HG02885 (cell line): ENCODE measurements around the gene PKP2.

Experiments
- ATAC-seq: cut with Tn5 transposase; IDR thresholded peaks from one replicate; pipeline ENCODE4 v1.9.1; 2021; ENCODE audit warnings: mild to moderate bottlenecking; ENCODE audit not compliant: unreplicated experiment, poor library complexity

Gene PKP2

DNA sequence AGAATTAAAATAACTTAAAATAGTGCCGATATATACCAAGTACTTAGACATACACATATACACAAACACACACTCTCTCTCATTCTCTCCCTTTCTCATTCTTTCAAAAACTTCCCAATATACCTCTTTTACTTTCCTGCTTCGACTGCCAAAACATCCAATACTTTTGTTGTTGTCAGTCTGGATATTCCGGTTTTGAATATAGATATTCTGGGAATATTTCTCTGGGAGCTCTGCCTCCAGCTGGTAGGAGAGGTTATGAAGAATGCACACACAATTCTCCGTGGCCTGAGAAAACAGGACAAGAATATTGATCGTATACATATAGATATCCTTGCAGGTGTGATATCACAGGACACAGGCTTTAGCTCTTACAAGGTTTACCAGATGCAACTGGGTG lies 74.2 kb downstream of the PKP2 start:
- no peak for ATAC-seq

DNA sequence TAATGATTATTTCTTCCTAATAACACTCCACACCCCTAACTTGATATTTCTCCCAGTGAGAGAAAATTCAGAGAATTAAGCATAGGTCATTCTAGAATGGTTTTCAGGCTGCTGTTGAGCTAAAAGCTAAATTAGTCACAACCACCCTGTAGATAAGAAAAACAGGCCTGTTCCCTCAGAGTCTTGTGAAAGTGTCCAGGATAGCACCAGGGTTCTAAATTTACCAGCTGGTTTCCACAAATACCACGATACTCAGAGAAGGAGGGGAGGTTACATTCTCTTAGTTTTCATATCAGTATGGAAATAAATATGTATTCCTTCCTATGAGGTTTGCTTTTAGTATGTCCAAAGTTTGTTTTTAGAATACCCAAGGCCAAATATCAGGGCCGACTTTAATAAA lies 74.9 kb downstream of the PKP2 start:
- no peak for ATAC-seq

DNA sequence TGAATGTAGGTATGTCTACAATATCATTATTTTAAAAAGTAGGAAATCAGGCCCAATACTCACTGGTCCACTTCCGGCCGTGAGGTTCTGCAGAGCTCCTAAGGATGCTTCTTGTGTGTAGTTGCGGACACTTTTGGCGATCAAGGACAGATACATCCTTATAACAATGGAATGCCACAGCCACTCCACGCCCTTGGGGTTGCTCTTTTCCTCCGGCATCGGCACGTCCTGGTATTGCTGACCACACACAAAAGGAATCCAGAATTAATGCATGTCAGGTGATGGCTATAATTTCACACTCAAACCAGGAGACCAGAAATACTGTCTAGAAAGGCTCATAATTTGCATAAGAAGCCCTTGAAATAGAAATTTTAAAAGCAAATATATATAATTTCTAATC lies 75.3 kb downstream of the PKP2 start:
- no peak for ATAC-seq

DNA sequence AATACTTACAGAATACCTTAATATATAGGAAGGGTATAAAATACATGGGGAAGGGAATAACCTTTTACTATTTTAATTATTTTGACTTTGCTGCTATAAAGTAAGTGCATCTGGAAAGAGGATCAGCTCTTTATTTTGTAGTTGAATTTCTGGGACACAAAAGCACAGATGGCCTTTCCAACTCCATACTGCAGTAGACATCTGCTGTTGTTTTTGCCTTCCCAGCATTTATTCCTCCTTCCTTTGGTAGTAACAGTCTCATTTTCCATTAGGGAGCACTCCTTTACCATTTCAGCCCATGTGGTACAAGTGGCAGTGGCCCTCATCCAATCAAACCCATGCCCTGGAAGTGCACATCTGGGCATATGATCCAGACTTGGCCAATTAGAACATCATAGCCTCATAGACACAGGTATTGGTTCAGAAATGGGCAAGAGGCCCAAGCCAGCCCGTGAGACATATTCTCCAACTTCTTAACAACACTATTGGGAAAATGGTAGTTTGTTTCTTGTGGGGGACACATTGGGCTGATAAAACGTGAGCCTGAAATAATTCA lies 76.1 kb downstream of the PKP2 start:
- no peak for ATAC-seq

DNA sequence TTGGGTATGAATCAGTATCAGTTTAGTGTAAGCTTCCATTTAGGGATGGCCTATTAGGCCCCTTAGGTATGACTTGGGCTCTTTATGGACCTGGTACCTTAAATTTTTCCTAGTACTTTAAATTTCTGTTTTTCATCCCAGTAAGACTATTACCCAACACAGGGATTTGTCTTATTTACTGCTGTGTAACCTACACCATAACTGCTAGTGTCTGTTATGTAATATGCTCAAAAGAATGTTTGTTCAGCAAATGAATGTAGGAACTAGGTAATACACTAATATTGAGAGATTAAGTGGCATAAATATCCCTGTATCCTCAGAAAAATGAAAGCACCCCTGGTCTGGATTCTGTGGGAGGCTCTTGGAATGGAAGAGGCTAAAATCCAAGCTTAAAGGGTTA lies 77.2 kb downstream of the PKP2 start:
- ATAC-seq: no peak

- no peak for ATAC-seq
Measured at GRCh38 chr12:32811686-32812392, 84.7 kb downstream of the PKP2 start.

- no peak for ATAC-seq
Measured at GRCh38 chr12:32809846-32810245, 86.7 kb downstream of the PKP2 start.

DNA sequence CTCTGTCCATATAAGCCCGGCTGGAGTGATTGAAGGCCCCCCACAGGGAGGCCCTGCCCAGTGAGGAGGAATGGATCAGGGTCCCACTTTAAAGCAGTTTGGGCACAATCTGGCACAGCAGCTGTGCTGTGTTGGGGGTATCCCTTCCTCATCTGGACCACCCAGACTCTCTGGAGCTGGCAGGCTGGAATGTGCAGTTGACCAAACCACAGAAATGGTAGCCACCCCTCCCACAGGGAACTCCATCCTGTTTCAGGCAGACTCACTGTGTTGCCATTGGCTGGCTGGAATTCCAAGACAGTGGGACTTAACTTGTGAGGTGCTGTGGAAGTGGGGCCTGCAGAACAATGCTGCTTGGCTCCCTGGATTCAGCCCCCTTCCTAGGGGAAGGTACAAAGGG lies 87.4 kb downstream of the PKP2 start:
- ATAC-seq: no peak

DNA sequence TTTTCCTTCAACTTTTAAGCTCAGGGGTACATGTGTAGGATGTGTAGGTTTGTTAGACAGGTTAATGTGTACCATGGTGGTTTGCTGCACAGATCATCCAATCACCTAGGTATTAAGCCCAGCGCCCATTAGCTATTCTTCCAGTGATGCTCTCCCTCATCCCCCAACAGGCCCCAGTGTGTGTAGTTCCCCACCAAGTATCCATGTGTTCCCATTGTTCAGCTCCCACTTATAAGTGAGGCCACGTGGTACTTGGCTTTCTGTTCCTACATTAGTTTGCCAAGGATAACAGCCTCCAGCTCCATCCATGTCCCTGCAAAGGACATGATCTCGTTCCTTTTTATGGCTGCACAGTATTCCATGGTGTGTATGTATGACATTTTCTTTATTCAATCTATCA lies 92.3 kb downstream of the PKP2 start:
- no peak for ATAC-seq

DNA sequence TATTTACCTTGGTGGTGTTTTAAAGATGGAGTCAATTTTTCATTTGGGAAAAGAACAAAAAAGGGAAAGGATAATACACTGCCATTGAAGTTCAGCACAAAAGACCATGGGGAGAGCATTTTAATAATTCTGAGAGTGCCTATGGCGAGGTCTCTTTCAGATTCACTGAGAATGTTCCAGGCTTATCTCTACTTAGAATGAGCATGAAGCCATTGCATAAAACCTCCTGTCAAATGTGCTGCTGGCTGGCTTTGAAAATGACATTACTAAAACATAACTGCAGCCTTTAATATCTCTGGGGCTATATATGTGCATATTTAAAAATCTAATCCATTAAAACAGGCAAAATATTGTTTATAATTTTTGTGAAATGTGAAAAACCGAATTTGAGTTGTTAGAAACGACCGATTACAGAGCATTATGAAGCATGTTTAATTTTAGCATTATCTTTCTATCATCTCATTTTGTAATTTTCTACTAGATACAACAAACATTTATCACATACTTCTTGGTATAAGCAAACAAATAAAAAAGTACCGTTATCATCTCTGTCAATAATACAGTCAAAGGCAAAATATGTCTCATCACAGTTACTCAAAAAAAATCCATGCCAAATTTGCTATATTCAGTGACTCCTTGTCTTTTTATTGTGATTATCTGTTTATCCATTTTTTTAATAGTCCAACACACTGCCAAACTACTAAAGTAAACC lies 95.2 kb downstream of the PKP2 start:
- no peak for ATAC-seq

DNA sequence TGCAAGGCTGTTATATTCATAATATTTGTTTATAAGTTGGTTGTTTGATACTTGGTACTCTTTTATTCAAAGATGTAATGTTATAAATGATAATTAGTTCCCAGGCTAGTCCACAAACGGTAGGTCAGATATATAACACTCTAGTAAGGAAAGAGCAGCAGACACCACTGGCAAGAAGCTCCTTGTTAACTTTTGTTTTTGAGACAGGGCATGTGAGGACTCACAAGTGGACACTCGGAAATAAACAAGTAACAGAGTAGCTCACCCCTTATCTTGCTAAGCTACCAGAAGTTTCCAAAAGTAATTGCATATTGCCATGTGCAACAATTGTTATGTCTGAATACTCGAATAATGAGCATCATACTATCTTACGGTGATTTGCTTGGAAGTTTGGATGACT lies 102.3 kb downstream of the PKP2 start:
- no peak for ATAC-seq

DNA sequence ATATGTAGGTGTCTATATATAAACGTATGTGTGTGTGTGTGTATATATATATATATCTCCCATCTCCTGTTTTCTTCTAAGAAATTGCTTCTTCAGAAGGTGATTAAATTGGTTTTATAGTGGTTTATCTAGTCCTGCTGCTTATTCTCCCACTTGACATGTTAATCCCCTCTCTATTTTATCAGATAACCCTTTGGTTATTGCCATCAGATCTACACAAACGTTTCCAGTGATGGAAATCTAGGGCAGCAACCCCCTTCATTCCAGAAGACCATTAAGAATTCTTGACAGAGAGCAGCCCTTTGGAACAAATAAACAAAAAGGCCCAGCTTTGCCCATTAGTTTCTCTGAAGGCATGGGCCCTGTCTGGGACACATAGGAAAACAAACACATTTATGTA lies 106.7 kb downstream of the PKP2 start:
- ATAC-seq: no peak

DNA sequence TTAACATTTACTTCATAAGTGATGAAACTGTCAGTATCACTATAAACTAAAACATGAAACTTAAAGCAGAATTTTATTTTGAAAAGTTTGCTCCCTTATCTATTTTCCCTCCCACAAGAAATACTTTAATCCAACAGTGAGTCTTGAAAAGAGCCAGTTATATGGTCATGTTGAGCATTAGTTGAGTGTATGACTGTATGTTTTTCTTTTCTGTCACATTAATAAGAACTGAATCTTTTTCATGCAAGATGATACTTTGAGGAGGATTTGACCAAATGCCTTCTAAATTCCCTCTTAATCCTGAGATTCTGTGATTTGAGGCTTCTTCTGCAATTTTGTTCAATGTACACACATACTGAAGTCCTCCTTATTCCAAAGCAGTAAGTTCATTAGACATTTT lies 107.1 kb downstream of the PKP2 start:
- ATAC-seq: no peak

- no peak for ATAC-seq
Measured at GRCh38 chr12:32788405-32788804, 108.2 kb downstream of the PKP2 start.

DNA sequence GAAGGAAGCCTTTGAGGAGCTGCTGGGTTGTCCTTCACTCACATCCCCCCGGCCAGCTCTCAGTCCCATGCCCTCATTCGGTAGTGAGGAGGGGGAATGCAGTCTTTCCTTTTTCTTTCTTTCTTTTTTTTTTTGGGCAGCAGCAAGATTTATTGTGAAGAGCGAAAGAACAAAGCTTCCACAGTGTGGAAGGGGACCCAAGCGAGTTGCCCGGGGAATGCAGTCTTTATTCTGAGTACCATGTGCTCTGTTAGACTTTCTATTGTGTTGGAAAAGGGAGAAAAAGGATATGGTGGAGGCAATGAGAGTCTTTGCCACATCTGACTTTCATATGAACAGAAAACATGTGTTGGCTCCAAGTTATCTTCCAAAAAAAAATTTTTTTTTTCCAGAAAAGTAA lies 111.0 kb downstream of the PKP2 start:
- ATAC-seq: no peak

DNA sequence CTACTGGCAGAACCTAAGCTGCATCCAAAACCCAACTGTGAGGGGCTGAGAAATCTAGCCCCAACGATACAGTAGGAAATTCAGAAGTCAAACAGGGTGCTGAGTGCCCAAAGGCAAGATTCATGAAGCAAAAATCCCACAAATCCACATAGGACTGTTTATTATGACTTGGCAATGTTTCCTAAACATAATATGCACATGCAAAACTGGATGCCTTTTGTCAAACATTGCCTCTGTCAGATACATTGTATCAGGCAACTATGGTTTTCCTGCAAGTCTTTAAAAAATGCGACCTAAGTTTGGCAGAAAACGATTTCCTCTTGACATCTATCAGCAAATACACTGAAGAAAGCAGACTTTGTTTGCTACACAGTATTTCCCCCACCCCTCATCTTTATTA lies 113.5 kb downstream of the PKP2 start:
- no peak for ATAC-seq

DNA sequence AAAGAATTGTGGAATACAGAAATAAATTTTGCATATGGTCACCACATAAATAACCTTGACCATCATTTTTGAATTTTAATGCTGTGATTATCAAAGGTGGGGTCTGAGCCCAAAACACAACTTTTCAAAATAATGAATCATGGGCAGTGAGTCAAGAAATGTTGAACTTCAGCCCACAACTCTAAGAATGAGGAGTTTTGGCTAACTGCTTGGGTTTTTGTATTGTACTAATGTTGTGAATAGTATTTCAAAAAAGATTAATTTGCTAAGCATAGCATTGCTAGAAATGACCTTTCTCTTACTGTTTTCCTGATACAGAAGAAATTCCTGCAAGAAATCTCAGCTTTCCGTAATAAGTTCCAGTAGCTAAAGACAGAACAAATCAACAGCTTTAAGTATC lies 116.5 kb downstream of the PKP2 start:
- ATAC-seq: no peak

DNA sequence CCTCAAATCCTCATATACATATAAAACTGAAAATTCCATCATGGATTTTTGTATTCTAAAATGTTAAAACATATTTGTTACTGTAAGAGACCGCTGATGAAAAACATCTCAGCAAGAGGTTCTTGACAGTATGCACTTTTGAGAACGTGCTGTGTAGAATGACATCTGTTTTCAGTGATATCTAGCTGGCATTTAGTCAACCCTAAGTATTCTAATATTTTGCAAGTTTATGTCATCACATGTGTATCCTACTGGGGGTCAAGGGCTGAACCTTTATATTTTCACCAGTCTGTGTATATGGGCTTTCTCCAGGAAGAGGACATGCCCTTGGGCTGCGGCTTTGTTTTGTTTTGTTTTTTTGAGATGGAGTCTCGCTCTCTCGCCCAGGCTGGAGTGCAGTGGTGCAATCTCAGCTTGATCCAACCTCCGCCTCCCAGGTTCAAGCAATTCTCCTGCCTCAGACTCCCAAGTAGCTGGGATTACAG lies 118.8 kb downstream of the PKP2 start:
- no peak for ATAC-seq

GRCh38 chr12:32777159-32777558 lies 119.4 kb downstream of the PKP2 start:
- no peak for ATAC-seq

DNA sequence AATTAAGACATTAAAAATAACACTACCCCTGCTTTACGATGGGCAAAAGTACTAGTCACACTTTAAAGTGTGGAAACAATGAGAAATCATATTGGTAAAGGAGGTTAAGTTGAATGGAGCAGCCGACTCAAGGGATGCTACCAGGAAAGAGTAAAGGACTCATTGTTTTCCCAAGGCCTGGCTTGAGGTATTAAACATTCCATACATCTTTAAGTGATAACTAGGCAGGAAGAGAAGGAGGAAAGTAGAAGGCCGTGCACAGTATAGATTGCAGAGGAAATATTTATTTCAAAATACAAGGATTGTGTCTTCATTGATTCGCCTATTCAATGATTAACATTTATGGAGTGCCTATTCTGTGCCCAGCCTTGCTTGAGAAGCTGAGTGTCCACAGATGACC lies 120.3 kb downstream of the PKP2 start:
- ATAC-seq: no peak

- no peak for ATAC-seq
Measured at GRCh38 chr12:32773691-32774090, 122.9 kb downstream of the PKP2 start.

DNA sequence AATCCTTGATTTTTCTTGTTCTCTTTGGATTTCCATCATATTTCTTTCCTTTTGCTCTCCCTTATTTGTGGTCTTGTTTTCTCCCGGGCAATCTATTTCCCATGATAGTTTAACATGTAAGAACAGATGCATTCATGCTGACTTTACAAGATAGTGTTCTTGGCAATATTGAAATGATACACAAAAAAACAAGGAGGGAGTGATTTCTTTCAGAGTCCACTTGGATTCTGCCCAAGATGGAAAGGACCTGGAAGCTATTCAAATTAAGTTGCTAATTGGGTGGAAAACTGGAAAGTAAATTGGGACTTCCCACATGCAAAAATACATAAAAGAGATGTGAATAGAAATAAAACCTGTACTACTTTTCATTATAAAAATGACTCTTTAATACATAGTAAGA lies 126.4 kb downstream of the PKP2 start:
- no peak for ATAC-seq
